Right atrium auricular region (tissue), 2 donors: ENCODE data around the gene RIPK4. TPM values are rescaled to one million over a fixed set of nuclear protein-coding genes. Genes with fewer than 3 reads are reported as not detected.

Source experiments
- DNase-seq: peaks from one replicate; pipeline ENCODE4 v3.0.0-alpha.2; 2019; ENCODE audit warnings: low spot score
- H3K27ac ChIP-seq, 2 donors: fragments of 200-600 bp; sonication (generic); 1 replicate in 1 of 2; 2 replicates in 1 of 2; pipeline ENCODE4 v1.5.1; 2016 to 2019
- H3K27me3 ChIP-seq, 2 donors: fragments of 200-600 bp; sonication (generic); one replicate each; pipeline versions ENCODE4 v1.5.1 to v1.6.0; 2017 to 2019
- H3K36me3 ChIP-seq: fragments of 200-600 bp; sonication (generic); one replicate; pipeline ENCODE4 v1.5.1; 2016
- H3K4me1 ChIP-seq, 2 donors: fragments of 200-600 bp; sonication (generic); one replicate each; pipeline versions ENCODE4 v1.5.1 to v1.6.0; 2017 to 2019
- H3K4me3 ChIP-seq, 2 donors: fragments of 200-600 bp; sonication (generic); 1 replicate in 1 of 2; 2 replicates in 1 of 2; pipeline ENCODE4 v1.5.1; 2017 to 2019; ENCODE audit warnings: mild to moderate bottlenecking in 1 of 2, moderate library complexity in 1 of 2
- H3K9me3 ChIP-seq, 2 donors: fragments of 200-600 bp; sonication (generic); one replicate each; pipeline ENCODE4 v1.5.1; 2019
- CTCF ChIP-seq, 2 donors: fragments of 200-600 bp; sonication (generic); IDR thresholded peaks; one replicate each; pipeline ENCODE4 v1.5.1; 2019; ENCODE audit warnings: antibody characterized with exemption in 2 of 2
- total RNA-seq, 2 donors: library from RNA; depleted of rRNA; stranded (reverse); fragments of >200 nt; gene quantifications; one replicate each; pipeline ENCODE4 v1.1.0, GENCODE V29; 2016

Gene RIPK4
- total RNA-seq, 2 donors from 2014 or later, result 2.1 to 3.5 TPM

GRCh38 chr21:41781050-41781410 is 14.2 kb upstream of the RIPK4 start:
- TF ChIP-seq CTCF (IDR thresholded peaks at IDR 0.05), result no peak
- no peak overlapping the region for H3K4me3 ChIP-seq
- H3K4me1 ChIP-seq, result peaks cover 0 to 17% of the 10 kb centered on the region in 2 donors
- no peak for DNase-seq
- H3K27me3 ChIP-seq, result peaks cover 0 to 14% of the 10 kb centered on the region in 2 donors
- no peak overlapping the region for H3K27ac ChIP-seq
- H3K9me3 ChIP-seq, result no peaks in the 10 kb centered on the region
- no peaks in the 10 kb centered on the region for H3K36me3 ChIP-seq

- Histone ChIP-seq H3K27me3 (peaks cover 0 to 14% of the 10 kb centered on the region in 2 donors), H3K4me1 (peaks cover 0 to 17% of the 10 kb centered on the region in 2 donors), H3K4me3 (no peak overlapping the region), H3K27ac (no peak overlapping the region), H3K36me3 (no peaks in the 10 kb centered on the region), H3K9me3 (no peaks in the 10 kb centered on the region)
- DNase-seq, result no peak
- no peak for TF ChIP-seq CTCF (IDR thresholded peaks at IDR 0.05)
Measured at GRCh38 chr21:41780337-41781049, 13.6 kb upstream of the RIPK4 start.

- Histone ChIP-seq H3K9me3 (no peaks in the 10 kb centered on the region), H3K4me1 (peaks cover 0 to 17% of the 10 kb centered on the region in 2 donors), H3K27ac (no peak overlapping the region), H3K36me3 (no peaks in the 10 kb centered on the region), H3K4me3 (no peak overlapping the region), H3K27me3 (peaks cover 0 to 14% of the 10 kb centered on the region in 2 donors)
- DNase-seq, result no peak
- no peak for TF ChIP-seq CTCF (IDR thresholded peaks at IDR 0.05)
Measured at GRCh38 chr21:41779659-41780058, 12.8 kb upstream of the RIPK4 start.

- no peaks in the 10 kb centered on the region for H3K36me3 ChIP-seq
- peaks cover 0 to 17% of the 10 kb centered on the region in 2 donors for H3K4me1 ChIP-seq
- TF ChIP-seq CTCF (IDR thresholded peaks at IDR 0.05), result no peak
- no peaks in the 10 kb centered on the region for H3K9me3 ChIP-seq
- no peak overlapping the region for H3K27ac ChIP-seq
- DNase-seq, result no peak
- no peak overlapping the region for H3K4me3 ChIP-seq
- H3K27me3 ChIP-seq, result peaks cover 0 to 14% of the 10 kb centered on the region in 2 donors
Measured at GRCh38 chr21:41778930-41779600, 12.2 kb upstream of the RIPK4 start.

- Histone ChIP-seq H3K36me3 (no peaks in the 10 kb centered on the region), H3K4me1 (peaks cover 0 to 17% of the 10 kb centered on the region in 2 donors), H3K27me3 (peaks cover 0 to 14% of the 10 kb centered on the region in 2 donors), H3K4me3 (peak overlapping the region in 1 of 2 donors; percentile 21), H3K9me3 (no peaks in the 10 kb centered on the region), H3K27ac (no peak overlapping the region)
- peak; percentile 94 for DNase-seq
- peak; percentile 85 to 95 for TF ChIP-seq CTCF (IDR thresholded peaks at IDR 0.05)
Measured at GRCh38 chr21:41777951-41778815, 11.3 kb upstream of the RIPK4 start.
